Middle frontal gyrus (tissue), 1 donor: ENCODE results near the gene ZMYM2.

Experiments used
- DNase-seq: peaks from one replicate; pipeline ENCODE4 v3.0.0-alpha.2; 2015; ENCODE audit warnings: low spot score; ENCODE audit errors: extremely low spot score

ZMYM2 gene

GRCh38 chr13:20102525-20103180 is 144.1 kb downstream of the ZMYM2 start:
- DNase-seq = no peak

- DNase-seq = no peak
Observed at GRCh38 chr13:20105161-20105689, 146.7 kb downstream of the ZMYM2 start.

GRCh38 chr13:20106742-20107141 is 148.2 kb downstream of the ZMYM2 start:
- no peak for DNase-seq

GRCh38 chr13:20109037-20109436 is 150.5 kb downstream of the ZMYM2 start:
- DNase-seq = no peak

- DNase-seq = no peak
Observed at GRCh38 chr13:20114066-20114610, 155.6 kb downstream of the ZMYM2 start.

GRCh38 chr13:20116213-20116612 is 157.7 kb downstream of the ZMYM2 start:
- DNase-seq = no peak

- DNase-seq = no peak
Observed at GRCh38 chr13:20118268-20119140, 160.0 kb downstream of the ZMYM2 start.

- no peak for DNase-seq
Observed at GRCh38 chr13:20119960-20120359, 161.4 kb downstream of the ZMYM2 start.

- DNase-seq = no peak
Observed at GRCh38 chr13:20121159-20121525, 162.6 kb downstream of the ZMYM2 start.

- DNase-seq = no peak
Observed at GRCh38 chr13:20124303-20124702, 165.8 kb downstream of the ZMYM2 start.

GRCh38 chr13:20125129-20125782 is 166.7 kb downstream of the ZMYM2 start:
- DNase-seq = no peak

- DNase-seq = no peak
Observed at GRCh38 chr13:20125783-20126165, 167.2 kb downstream of the ZMYM2 start.

GRCh38 chr13:20126541-20127261 is 168.2 kb downstream of the ZMYM2 start:
- no peak for DNase-seq

- DNase-seq = no peak
Observed at GRCh38 chr13:20127262-20127561, 168.7 kb downstream of the ZMYM2 start.

- DNase-seq = no peak
Observed at GRCh38 chr13:20127562-20128458, 169.3 kb downstream of the ZMYM2 start.

GRCh38 chr13:20128459-20128931 is 170.0 kb downstream of the ZMYM2 start:
- no peak for DNase-seq

- no peak for DNase-seq
Observed at GRCh38 chr13:20129076-20129475, 170.5 kb downstream of the ZMYM2 start.

GRCh38 chr13:20130012-20130411 is 171.5 kb downstream of the ZMYM2 start:
- DNase-seq = no peak

GRCh38 chr13:20130652-20131051 is 172.1 kb downstream of the ZMYM2 start:
- no peak for DNase-seq
